Measurements from ENCODE around the gene SERPINB8. TPM values are rescaled to one million over a fixed set of nuclear protein-coding genes. Genes with fewer than 3 reads are reported as not detected.

SERPINB8 gene
- total RNA-seq, 2 donors from 2014 or later, result 2.0 to 5.3 TPM

- H3K4me3 ChIP-seq, result no peak overlapping the region
- WGBS, result 91% methylated on average over 3 of the region's 3 CpGs
- intact Hi-C loops (cut with DNase I), result no loop called here
- H3K36me3 ChIP-seq, result no peaks in the 10 kb centered on the region
- no peak for TF ChIP-seq POLR2A (IDR thresholded peaks at IDR 0.05)
- TF ChIP-seq CTCF (IDR thresholded peaks at IDR 0.05), result no peak
- no peak for TF ChIP-seq POLR2AphosphoS5 (IDR thresholded peaks at IDR 0.05)
- no peaks in the 10 kb centered on the region for H3K27me3 ChIP-seq (replicated peaks; ENCODE audit: insufficient read depth)
- H3K4me1 ChIP-seq (replicated peaks), result no peaks in the 10 kb centered on the region
- H3K27ac ChIP-seq, result no peak overlapping the region
- no peaks in the 10 kb centered on the region for H3K9me3 ChIP-seq
- DNase-seq (ENCODE audit: low spot score), result no peak
Measured at GRCh38 chr18:63947051-63947790, 22.7 kb upstream of the SERPINB8 start.

GRCh38 chr18:63949068-63949737 lies 20.7 kb upstream of the SERPINB8 start, which contains the start of gene HMSD:
HMSD (plus strand) TSS chr18:63949301; CDS start chr18:63953456, 4,155 bp downstream.
- H3K9me3 ChIP-seq, result no peaks in the 10 kb centered on the region
- no peak within 1 kb of the TSS for H3K27ac ChIP-seq
- TF ChIP-seq POLR2AphosphoS5 (IDR thresholded peaks at IDR 0.05) (no peak), POLR2A (IDR thresholded peaks at IDR 0.05) (no peak), CTCF (IDR thresholded peaks at IDR 0.05) (peak in 1 of 4 experiments; percentile 38)
- H3K4me1 ChIP-seq (replicated peaks), result no peaks in the 10 kb centered on the region
- 16% methylated on average over 35 of the region's 35 CpGs for WGBS
- no peaks in the 10 kb centered on the region for H3K36me3 ChIP-seq
- no peak within 1 kb of the TSS for H3K4me3 ChIP-seq
- DNase-seq (ENCODE audit: low spot score), result no peak
- H3K27me3 ChIP-seq (replicated peaks; ENCODE audit: insufficient read depth), result no peaks in the 10 kb centered on the region
- intact Hi-C loops (cut with DNase I), result no loop called here

GRCh38 chr18:63951302-63951705 lies 18.6 kb upstream of the SERPINB8 start:
- WGBS, result 85% methylated on average over 4 of the region's 4 CpGs
- H3K27me3 ChIP-seq (replicated peaks; ENCODE audit: insufficient read depth), result no peaks in the 10 kb centered on the region
- H3K27ac ChIP-seq, result no peak overlapping the region
- no peaks in the 10 kb centered on the region for H3K36me3 ChIP-seq
- no peak for DNase-seq (ENCODE audit: low spot score)
- H3K9me3 ChIP-seq, result no peaks in the 10 kb centered on the region
- TF ChIP-seq CTCF (IDR thresholded peaks at IDR 0.05) (no peak), POLR2AphosphoS5 (IDR thresholded peaks at IDR 0.05) (no peak), POLR2A (IDR thresholded peaks at IDR 0.05) (no peak)
- H3K4me3 ChIP-seq, result no peak overlapping the region
- intact Hi-C loops (cut with DNase I), result no loop called here
- H3K4me1 ChIP-seq (replicated peaks), result no peaks in the 10 kb centered on the region

- H3K9me3 ChIP-seq, result no peaks in the 10 kb centered on the region
- H3K4me1 ChIP-seq (replicated peaks), result no peaks in the 10 kb centered on the region
- no peak overlapping the region for H3K27ac ChIP-seq
- no peak overlapping the region for H3K4me3 ChIP-seq
- no peaks in the 10 kb centered on the region for H3K27me3 ChIP-seq (replicated peaks; ENCODE audit: insufficient read depth)
- intact Hi-C loops (cut with DNase I), result no loop called here
- TF ChIP-seq POLR2A (IDR thresholded peaks at IDR 0.05) (no peak), POLR2AphosphoS5 (IDR thresholded peaks at IDR 0.05) (no peak), CTCF (IDR thresholded peaks at IDR 0.05) (no peak)
- WGBS, result 51% methylated on average over 5 of the region's 5 CpGs
- no peak for DNase-seq (ENCODE audit: low spot score)
- H3K36me3 ChIP-seq, result no peaks in the 10 kb centered on the region
Measured at GRCh38 chr18:63953811-63954210, 16.1 kb upstream of the SERPINB8 start.
